ENCODE results near the gene RAD21L1.

RAD21L1 gene

GRCh38 chr20:1225783-1226654 is at the start of gene RAD21L1:
RAD21L1 (plus strand) TSS chr20:1226044; CDS start chr20:1228454, 2,410 bp downstream.
- peak; percentile 62 for DNase-seq (ENCODE audit: low read depth, low spot score)
- in situ Hi-C loops (cut with HindIII; ENCODE audit: low sequenced_read_pairs) = no loop called here
- peak within 1 kb of the TSS; percentile 58 for H3K4me3 ChIP-seq (ENCODE audit: low read depth, low read length)
- TF ChIP-seq CTCF (IDR thresholded peaks at IDR 0.05; ENCODE audit: low read depth, low read length) = no peak

- no peak overlapping the region for H3K4me3 ChIP-seq (ENCODE audit: low read depth, low read length)
- no peak for TF ChIP-seq CTCF (IDR thresholded peaks at IDR 0.05; ENCODE audit: low read depth, low read length)
- no peak for DNase-seq (ENCODE audit: low read depth, low spot score)
- in situ Hi-C loops (cut with HindIII; ENCODE audit: low sequenced_read_pairs) = no loop called here
These were observed 48.2 kb upstream of the RAD21L1 start for GRCh38 chr20:1177680-1178079.

- no peak overlapping the region for H3K4me3 ChIP-seq (ENCODE audit: low read depth, low read length)
- no peak for TF ChIP-seq CTCF (IDR thresholded peaks at IDR 0.05; ENCODE audit: low read depth, low read length)
- in situ Hi-C loops (cut with HindIII; ENCODE audit: low sequenced_read_pairs) = no loop called here
- DNase-seq (ENCODE audit: low read depth, low spot score) = no peak
These were observed 47.7 kb upstream of the RAD21L1 start for GRCh38 chr20:1178103-1178502.

GRCh38 chr20:1178623-1179022 is 47.2 kb upstream of the RAD21L1 start:
- no peak overlapping the region for H3K4me3 ChIP-seq (ENCODE audit: low read depth, low read length)
- no peak for DNase-seq (ENCODE audit: low read depth, low spot score)
- in situ Hi-C loops (cut with HindIII; ENCODE audit: low sequenced_read_pairs) = no loop called here
- TF ChIP-seq CTCF (IDR thresholded peaks at IDR 0.05; ENCODE audit: low read depth, low read length) = no peak

DNA sequence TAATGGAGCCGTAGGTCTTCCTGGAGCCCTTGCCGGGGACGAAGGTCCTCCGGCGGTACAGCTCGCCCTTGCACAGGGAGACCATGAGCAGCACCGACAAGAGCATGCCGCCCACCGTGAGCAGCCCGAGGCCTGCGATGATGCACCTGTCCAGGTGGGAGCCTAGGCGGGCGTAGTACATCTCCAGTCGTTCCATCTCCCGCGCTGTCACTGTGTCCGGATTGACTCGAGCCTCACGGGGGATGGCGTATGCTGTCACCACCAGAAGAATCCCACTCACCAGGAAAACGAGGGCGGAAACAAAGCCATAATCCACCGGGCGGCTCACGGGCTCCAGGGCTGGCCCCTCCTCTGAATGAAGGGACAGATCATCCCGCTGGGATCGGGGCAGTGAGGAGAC is 44.9 kb upstream of the RAD21L1 start:
- no peak for TF ChIP-seq CTCF (IDR thresholded peaks at IDR 0.05; ENCODE audit: low read depth, low read length)
- DNase-seq (ENCODE audit: low read depth, low spot score) = no peak
- in situ Hi-C loops (cut with HindIII; ENCODE audit: low sequenced_read_pairs) = no loop called here
- no peak overlapping the region for H3K4me3 ChIP-seq (ENCODE audit: low read depth, low read length)

- in situ Hi-C loops (cut with HindIII; ENCODE audit: low sequenced_read_pairs) = no loop called here
- H3K4me3 ChIP-seq (ENCODE audit: low read depth, low read length) = no peak overlapping the region
- no peak for TF ChIP-seq CTCF (IDR thresholded peaks at IDR 0.05; ENCODE audit: low read depth, low read length)
These were observed 43.7 kb upstream of the RAD21L1 start for GRCh38 chr20:1182106-1182505.

More at GRCh38 chr20:1182106-1182505, 43.7 kb upstream of the RAD21L1 start:
- DNase-seq (ENCODE audit: low read depth, low spot score) = no peak
